Epithelial cell of proximal tubule (primary cell): ENCODE data around the gene PRKAR1B. TPM values are rescaled to one million over a fixed set of nuclear protein-coding genes. Genes with fewer than 3 reads are reported as not detected.
"Not testable (repeated sequence)": the region's sequence is repeated elsewhere in the genome, so short reads cannot be mapped to it uniquely, and the experiment has no call there.

ENCODE experiments used
- DNase-seq: peaks from one replicate; pipeline ENCODE4 v3.0.0-alpha.2; 2011; ENCODE audit warnings: low read depth
- H3K4me3 ChIP-seq: 2 replicates; pipeline ENCODE4 v1.5.1; 2011; ENCODE audit warnings: low read depth, mild to moderate bottlenecking, low read length
- total RNA-seq: library from RNA; depleted of rRNA; stranded (reverse); fragments of >200 nt; gene quantifications from 2 replicates; pipeline ENCODE4 v1.2.3, GENCODE V29; 2015
- TF ChIP-seq, protein P1 (sequence below): conservative IDR thresholded peaks from 2 replicates; pipeline ENCODE4 v1.5.1; 2012; ENCODE audit warnings: low read depth, mild to moderate bottlenecking, low read length

The PRKAR1B gene
- total RNA-seq, 1 donor from 2014 or later = 12.2 TPM

- no peak overlapping the region for H3K4me3 ChIP-seq
- no peak for DNase-seq
- TF ChIP-seq, protein P1, sequence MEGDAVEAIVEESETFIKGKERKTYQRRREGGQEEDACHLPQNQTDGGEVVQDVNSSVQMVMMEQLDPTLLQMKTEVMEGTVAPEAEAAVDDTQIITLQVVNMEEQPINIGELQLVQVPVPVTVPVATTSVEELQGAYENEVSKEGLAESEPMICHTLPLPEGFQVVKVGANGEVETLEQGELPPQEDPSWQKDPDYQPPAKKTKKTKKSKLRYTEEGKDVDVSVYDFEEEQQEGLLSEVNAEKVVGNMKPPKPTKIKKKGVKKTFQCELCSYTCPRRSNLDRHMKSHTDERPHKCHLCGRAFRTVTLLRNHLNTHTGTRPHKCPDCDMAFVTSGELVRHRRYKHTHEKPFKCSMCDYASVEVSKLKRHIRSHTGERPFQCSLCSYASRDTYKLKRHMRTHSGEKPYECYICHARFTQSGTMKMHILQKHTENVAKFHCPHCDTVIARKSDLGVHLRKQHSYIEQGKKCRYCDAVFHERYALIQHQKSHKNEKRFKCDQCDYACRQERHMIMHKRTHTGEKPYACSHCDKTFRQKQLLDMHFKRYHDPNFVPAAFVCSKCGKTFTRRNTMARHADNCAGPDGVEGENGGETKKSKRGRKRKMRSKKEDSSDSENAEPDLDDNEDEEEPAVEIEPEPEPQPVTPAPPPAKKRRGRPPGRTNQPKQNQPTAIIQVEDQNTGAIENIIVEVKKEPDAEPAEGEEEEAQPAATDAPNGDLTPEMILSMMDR = no peak
Measured at GRCh38 chr7:659306-659847, 67.7 kb downstream of the PRKAR1B start.

GRCh38 chr7:657565-658119 is 69.4 kb downstream of the PRKAR1B start:
- H3K4me3 ChIP-seq = no peak overlapping the region
- TF ChIP-seq, protein P1 = no peak
- no peak for DNase-seq

DNA sequence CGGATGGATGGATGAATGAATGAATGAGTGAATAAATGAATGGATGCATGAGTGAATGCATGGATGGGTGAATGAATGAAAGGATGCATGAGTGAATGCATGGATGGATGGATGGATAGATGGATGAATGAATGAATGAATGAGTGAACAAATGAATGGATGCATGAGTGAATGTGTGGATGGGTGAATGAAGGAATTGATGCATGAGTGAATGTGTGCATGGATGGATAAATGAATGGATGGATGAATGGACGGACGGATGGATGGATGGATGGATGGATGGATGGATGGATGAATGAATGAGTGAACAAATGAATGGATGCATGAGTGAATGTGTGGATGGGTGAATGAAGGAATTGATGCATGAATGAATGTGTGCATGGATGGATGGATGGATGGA is 70.1 kb downstream of the PRKAR1B start:
- not testable (repeated sequence) for H3K4me3 ChIP-seq, DNase-seq

DNA sequence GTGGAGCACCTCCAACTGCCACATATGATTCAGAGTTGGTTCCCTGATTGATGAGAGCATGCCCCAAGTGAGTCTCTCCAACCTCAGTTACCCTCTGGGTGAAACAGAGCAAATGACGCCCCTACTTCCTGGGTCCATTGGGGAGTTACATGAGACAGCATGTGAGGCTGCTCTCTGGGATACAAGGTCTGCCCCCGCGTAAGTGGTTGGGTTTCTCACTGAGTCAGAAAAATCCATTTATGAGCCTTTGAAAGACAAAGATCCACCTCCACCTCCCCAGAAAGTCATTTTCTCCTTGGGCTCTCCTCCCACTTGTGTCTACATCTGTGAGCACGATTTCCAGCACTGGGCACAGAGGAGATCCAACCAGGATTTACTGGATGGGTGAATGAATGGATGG is 71.3 kb downstream of the PRKAR1B start:
- no peak for DNase-seq
- no peak overlapping the region for H3K4me3 ChIP-seq
- TF ChIP-seq, protein P1 = no peak

DNA sequence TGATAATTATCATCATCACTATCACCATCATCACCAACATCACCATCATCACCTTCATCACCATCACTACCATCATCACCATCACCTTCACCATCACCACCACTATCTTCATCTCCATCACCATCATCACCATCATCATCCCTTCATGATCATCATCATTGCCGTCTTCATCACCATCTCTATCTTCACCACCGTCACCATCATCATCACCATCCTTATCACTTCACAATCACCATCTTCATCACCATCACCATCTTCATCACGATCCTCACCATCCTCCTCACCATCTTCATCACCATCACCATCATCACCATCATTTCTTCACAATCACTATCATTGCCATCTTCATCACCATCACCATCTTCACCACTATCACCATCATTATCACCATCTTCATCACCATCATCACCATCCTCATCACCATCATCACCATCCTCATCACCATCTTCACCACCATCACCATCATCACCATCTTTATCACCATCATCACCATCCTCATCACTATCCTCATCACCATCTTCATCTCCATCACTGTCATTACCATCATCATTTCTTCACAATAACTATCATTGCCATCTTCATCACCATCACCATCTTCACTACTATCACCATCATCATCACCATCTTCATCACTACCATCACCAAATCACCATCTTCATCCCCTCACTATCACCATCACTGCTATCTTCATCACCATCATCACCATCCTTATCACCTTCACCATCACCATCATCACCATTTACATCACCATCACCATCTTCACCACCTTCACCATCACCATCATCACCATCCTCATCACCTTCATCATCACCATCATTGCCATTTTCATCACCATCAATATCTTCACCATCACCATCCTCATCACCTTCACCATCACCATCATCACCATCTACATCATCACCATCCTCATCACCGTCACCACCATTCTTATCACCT is 73.0 kb downstream of the PRKAR1B start:
- DNase-seq = no peak
- TF ChIP-seq, protein P1 = no peak
- no peak overlapping the region for H3K4me3 ChIP-seq

DNA sequence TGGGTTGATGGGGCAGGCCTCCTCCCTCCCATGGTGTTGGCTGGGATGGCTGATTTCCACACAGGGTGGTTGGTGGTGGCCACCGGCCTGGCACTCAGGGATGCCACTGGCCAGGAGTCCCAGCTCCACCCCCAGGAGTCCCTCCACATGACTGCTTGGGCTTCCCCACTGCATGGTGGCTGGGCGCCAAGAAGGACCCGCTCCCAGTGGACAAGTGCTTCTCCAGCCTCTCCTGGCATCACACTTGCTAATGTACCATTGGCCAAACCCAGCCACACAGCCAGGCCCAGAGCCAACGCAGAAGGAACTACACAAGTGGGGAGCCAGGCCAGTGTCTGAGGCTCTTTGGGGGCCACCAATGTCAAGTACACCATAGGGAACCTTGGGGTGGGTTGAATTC is 74.2 kb downstream of the PRKAR1B start:
- TF ChIP-seq, protein P1 = no peak

GRCh38 chr7:652167-652566 is 74.9 kb downstream of the PRKAR1B start:
- DNase-seq, H3K4me3 ChIP-seq: not testable (repeated sequence)

More for the DNA sequence above, 74.2 kb downstream of the PRKAR1B start:
- no peak overlapping the region for H3K4me3 ChIP-seq
- no peak for DNase-seq
